ENCODE data around the gene LRIG3. TPM values are rescaled to one million over a fixed set of nuclear protein-coding genes. Genes with fewer than 3 reads are reported as not detected.

Gene LRIG3
- total RNA-seq, 1 donor from 2014 or later: not detected

DNA sequence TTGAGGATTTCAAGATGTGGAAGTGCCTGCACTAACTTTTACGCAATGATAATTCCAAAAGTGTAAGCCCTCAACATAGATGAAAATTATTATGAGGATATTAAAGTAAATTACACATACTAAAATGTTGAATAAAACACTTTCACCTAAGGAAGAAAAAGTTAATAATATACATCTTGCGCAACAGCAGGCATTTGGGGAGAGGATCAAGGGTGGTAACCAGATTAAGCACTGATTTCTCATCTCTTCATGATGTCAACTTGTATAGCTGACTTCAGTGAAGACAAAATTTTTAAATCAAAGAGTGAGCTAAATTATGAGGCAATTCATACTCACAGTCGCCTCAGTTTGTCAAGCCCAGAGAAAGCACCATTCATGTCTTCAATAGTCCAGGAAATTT lies 33.8 kb downstream of the LRIG3 start:
- ATAC-seq (ENCODE audit: low read depth): no peak
- H3K9me3 Mint-ChIP-seq: no peaks in the 10 kb centered on the region
- no peak overlapping the region for H3K4me3 Mint-ChIP-seq
- no peaks in the 10 kb centered on the region for H3K27me3 Mint-ChIP-seq
- H3K36me3 Mint-ChIP-seq (ENCODE audit: low read depth): no peaks in the 10 kb centered on the region
- POLR2A ChIA-PET: no interaction called here
- CTCF ChIA-PET: no interaction called here
- no peak overlapping the region for H3K27ac Mint-ChIP-seq
- H3K4me1 Mint-ChIP-seq: no peaks in the 10 kb centered on the region
- no peak for DNase-seq
- TF ChIP-seq, protein P1, sequence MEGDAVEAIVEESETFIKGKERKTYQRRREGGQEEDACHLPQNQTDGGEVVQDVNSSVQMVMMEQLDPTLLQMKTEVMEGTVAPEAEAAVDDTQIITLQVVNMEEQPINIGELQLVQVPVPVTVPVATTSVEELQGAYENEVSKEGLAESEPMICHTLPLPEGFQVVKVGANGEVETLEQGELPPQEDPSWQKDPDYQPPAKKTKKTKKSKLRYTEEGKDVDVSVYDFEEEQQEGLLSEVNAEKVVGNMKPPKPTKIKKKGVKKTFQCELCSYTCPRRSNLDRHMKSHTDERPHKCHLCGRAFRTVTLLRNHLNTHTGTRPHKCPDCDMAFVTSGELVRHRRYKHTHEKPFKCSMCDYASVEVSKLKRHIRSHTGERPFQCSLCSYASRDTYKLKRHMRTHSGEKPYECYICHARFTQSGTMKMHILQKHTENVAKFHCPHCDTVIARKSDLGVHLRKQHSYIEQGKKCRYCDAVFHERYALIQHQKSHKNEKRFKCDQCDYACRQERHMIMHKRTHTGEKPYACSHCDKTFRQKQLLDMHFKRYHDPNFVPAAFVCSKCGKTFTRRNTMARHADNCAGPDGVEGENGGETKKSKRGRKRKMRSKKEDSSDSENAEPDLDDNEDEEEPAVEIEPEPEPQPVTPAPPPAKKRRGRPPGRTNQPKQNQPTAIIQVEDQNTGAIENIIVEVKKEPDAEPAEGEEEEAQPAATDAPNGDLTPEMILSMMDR (IDR thresholded peaks at IDR 0.05): no peak
- intact Hi-C loops (cut with micrococcal nuclease): no loop called here

DNA sequence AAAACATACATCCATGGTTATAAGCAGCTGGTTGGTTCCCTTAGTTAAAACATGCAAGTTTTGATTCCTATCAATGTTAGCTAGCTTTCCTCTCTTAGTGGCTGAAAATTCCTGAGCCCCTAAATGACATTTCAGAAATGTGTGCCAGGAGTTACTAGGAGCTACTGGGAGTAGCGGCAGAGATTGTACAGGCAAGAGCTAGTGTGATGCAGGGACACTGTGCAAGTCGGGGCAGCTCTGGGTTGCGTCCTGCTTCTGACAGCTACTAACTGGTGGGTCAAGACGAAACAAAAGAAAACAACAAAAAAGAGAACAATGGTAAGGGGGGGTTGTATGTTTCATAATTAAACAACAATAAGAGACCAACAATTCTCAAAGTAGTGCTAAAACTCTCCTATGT lies 35.4 kb downstream of the LRIG3 start:
- Mint-ChIP-seq H3K36me3 (ENCODE audit: low read depth) (no peaks in the 10 kb centered on the region), H3K27me3 (no peaks in the 10 kb centered on the region), H3K4me3 (no peak overlapping the region), H3K27ac (no peak overlapping the region), H3K9me3 (no peaks in the 10 kb centered on the region), H3K4me1 (no peaks in the 10 kb centered on the region)
- intact Hi-C loops (cut with micrococcal nuclease): no loop called here
- ATAC-seq (ENCODE audit: low read depth) (no peak), DNase-seq (no peak)
- TF ChIP-seq, protein P1 (IDR thresholded peaks at IDR 0.05): no peak
- CTCF ChIA-PET: no interaction called here
- POLR2A ChIA-PET: no interaction called here

DNA sequence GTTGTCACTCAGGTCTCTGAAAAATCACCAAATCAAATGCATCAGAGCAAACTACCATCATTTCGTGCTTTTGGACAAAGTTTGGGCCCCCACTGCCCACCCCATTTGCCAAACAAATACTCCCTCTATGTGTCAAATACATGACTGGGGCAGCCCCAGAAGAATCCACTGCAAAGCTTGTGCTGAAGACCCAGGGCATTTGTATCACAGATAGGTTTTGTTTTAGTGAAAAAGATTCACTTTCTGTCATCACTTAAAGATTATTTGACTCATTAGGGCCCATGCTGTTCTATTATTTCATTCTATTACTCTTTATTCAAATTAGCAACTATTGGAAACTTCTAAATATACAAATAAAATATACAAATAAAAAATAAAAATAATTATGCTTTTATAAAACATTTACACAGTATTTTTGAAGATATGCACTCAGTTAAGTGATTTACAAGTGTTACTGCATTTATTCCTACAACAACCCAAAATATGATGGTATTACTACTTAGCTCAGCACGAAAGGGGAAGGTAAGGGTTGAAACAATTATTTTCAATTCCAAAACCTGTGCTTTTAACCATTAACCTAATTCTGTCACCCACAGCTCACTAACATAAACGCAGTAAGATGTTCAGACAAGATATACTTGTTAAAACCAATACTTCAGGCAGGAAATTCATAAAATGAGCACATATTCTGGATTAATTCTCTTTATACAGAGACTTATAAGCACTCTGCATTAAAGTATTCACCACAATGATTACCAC lies 36.5 kb downstream of the LRIG3 start:
- intact Hi-C loops (cut with micrococcal nuclease): no loop called here
- DNase-seq: no peak
- TF ChIP-seq, protein P1 (IDR thresholded peaks at IDR 0.05): no peak
- no peaks in the 10 kb centered on the region for H3K27me3 Mint-ChIP-seq
- H3K36me3 Mint-ChIP-seq (ENCODE audit: low read depth): no peaks in the 10 kb centered on the region
- ChIA-PET CTCF (no interaction called here), POLR2A (no interaction called here)
- no peaks in the 10 kb centered on the region for H3K9me3 Mint-ChIP-seq
- H3K4me3 Mint-ChIP-seq: no peak overlapping the region
- ATAC-seq (ENCODE audit: low read depth): no peak
- no peak overlapping the region for H3K27ac Mint-ChIP-seq
- no peaks in the 10 kb centered on the region for H3K4me1 Mint-ChIP-seq

GRCh38 chr12:58882826-58883225 lies 37.5 kb downstream of the LRIG3 start:
- TF ChIP-seq, protein P1 (IDR thresholded peaks at IDR 0.05): no peak
- POLR2A ChIA-PET: no interaction called here
- intact Hi-C loops (cut with micrococcal nuclease): no loop called here
- CTCF ChIA-PET: no interaction called here
- no peak for ATAC-seq (ENCODE audit: low read depth)
- Mint-ChIP-seq H3K4me1 (no peaks in the 10 kb centered on the region), H3K27me3 (no peaks in the 10 kb centered on the region), H3K27ac (no peak overlapping the region), H3K9me3 (no peaks in the 10 kb centered on the region), H3K4me3 (no peak overlapping the region), H3K36me3 (ENCODE audit: low read depth) (no peaks in the 10 kb centered on the region)
- DNase-seq: no peak

- Mint-ChIP-seq H3K9me3 (no peaks in the 10 kb centered on the region), H3K27ac (no peak overlapping the region), H3K36me3 (ENCODE audit: low read depth) (no peaks in the 10 kb centered on the region), H3K27me3 (no peaks in the 10 kb centered on the region), H3K4me3 (no peak overlapping the region), H3K4me1 (no peaks in the 10 kb centered on the region)
- ChIA-PET CTCF (no interaction called here), POLR2A (no interaction called here)
- ATAC-seq (ENCODE audit: low read depth) (no peak), DNase-seq (no peak)
- TF ChIP-seq, protein P1 (IDR thresholded peaks at IDR 0.05): no peak
- intact Hi-C loops (cut with micrococcal nuclease): no loop called here
These were observed 38.5 kb downstream of the LRIG3 start for GRCh38 chr12:58881816-58882215.
